Duodenal mucosa (tissue), 2 donors: Measurements from ENCODE around the gene TUT4.
A peak's percentile ranks its signal among the peaks of the same experiment; 100 is the strongest.

Experiments used
- H3K27ac ChIP-seq: one replicate; pipeline ENCODE4 v1.7.0; 2013; ENCODE audit warnings: low read depth, low read length
- H3K27me3 ChIP-seq, 2 donors: one replicate each; pipeline ENCODE4 v1.7.0; 2013; ENCODE audit warnings: low read length in 2 of 2, control low read depth in 1 of 2; ENCODE audit not compliant: insufficient read depth in 2 of 2, control insufficient read depth in 1 of 2
- H3K36me3 ChIP-seq, 2 donors: one replicate each; pipeline ENCODE4 v1.7.0; 2013; ENCODE audit warnings: low read length in 2 of 2, control low read depth in 1 of 2; ENCODE audit not compliant: insufficient read depth in 2 of 2, control insufficient read depth in 1 of 2
- H3K4me1 ChIP-seq, 2 donors: one replicate each; pipeline ENCODE4 v1.7.0; 2013; ENCODE audit warnings: low read length in 2 of 2, control low read depth in 1 of 2; ENCODE audit not compliant: insufficient read depth in 2 of 2, control insufficient read depth in 1 of 2
- H3K4me3 ChIP-seq, 2 donors: one replicate each; pipeline ENCODE4 v1.7.0; 2013; ENCODE audit warnings: low read length in 2 of 2, low read depth in 1 of 2
- H3K9ac ChIP-seq, 2 donors: one replicate each; pipeline ENCODE4 v1.7.0; 2013; ENCODE audit warnings: low read length in 2 of 2, low read depth in 1 of 2
- H3K9me3 ChIP-seq, 2 donors: one replicate each; pipeline ENCODE4 v1.7.0; 2013; ENCODE audit warnings: low read length in 2 of 2, control low read depth in 1 of 2; ENCODE audit not compliant: control insufficient read depth in 1 of 2

Gene TUT4

GRCh38 chr1:52552505-52553361 lies at the start of gene TUT4:
Gene TUT4, minus strand, starts transcription at chr1:52553092. Its CDS starts 26,812 bp downstream, at chr1:52526280.
- H3K36me3 ChIP-seq = no peaks in the 10 kb centered on the region
- H3K27me3 ChIP-seq = no peaks in the 10 kb centered on the region
- H3K9me3 ChIP-seq = no peaks in the 10 kb centered on the region
- peaks cover 6 to 20% of the 10 kb centered on the region in 2 donors for H3K4me1 ChIP-seq
- peak within 1 kb of the TSS; percentile 61 for H3K27ac ChIP-seq
- peak within 1 kb of the TSS; percentile 75 to 84 for H3K4me3 ChIP-seq
- H3K9ac ChIP-seq = peak within 1 kb of the TSS; percentile 80 to 86

GRCh38 chr1:52601991-52602855 lies 49.3 kb upstream of the TUT4 start, which contains the start of gene GPX7:
Gene GPX7, plus strand, starts transcription at chr1:52602371. Its CDS starts 39 bp downstream, at chr1:52602410.
- Histone ChIP-seq H3K36me3 (peaks cover 0 to 9% of the 10 kb centered on the region in 2 donors), H3K4me3 (peak within 1 kb of the TSS; percentile 65 to 68), H3K4me1 (peaks cover 0 to 24% of the 10 kb centered on the region in 2 donors), H3K9me3 (no peaks in the 10 kb centered on the region), H3K27ac (no peak within 1 kb of the TSS), H3K9ac (peak within 1 kb of the TSS; percentile 50 to 63), H3K27me3 (no peaks in the 10 kb centered on the region)

GRCh38 chr1:52601519-52601918 lies 48.6 kb upstream of the TUT4 start:
- peak overlapping the region; percentile 65 to 68 for H3K4me3 ChIP-seq
- peak overlapping the region in 1 of 2 donors; percentile 63 for H3K9ac ChIP-seq
- H3K36me3 ChIP-seq = peaks cover 0 to 5% of the 10 kb centered on the region in 2 donors
- no peaks in the 10 kb centered on the region for H3K27me3 ChIP-seq
- peaks cover 0 to 24% of the 10 kb centered on the region in 2 donors for H3K4me1 ChIP-seq
- H3K27ac ChIP-seq = no peak overlapping the region
- H3K9me3 ChIP-seq = no peaks in the 10 kb centered on the region

GRCh38 chr1:52600533-52601179 lies 47.8 kb upstream of the TUT4 start:
- H3K9me3 ChIP-seq = no peaks in the 10 kb centered on the region
- no peaks in the 10 kb centered on the region for H3K27me3 ChIP-seq
- no peaks in the 10 kb centered on the region for H3K36me3 ChIP-seq
- no peak overlapping the region for H3K27ac ChIP-seq
- H3K4me1 ChIP-seq = peaks cover 0 to 24% of the 10 kb centered on the region in 2 donors
- no peak overlapping the region for H3K9ac ChIP-seq
- no peak overlapping the region for H3K4me3 ChIP-seq

GRCh38 chr1:52599236-52599635 lies 46.3 kb upstream of the TUT4 start:
- H3K9me3 ChIP-seq = no peaks in the 10 kb centered on the region
- H3K4me1 ChIP-seq = peaks cover 0 to 23% of the 10 kb centered on the region in 2 donors
- H3K9ac ChIP-seq = no peak overlapping the region
- H3K27me3 ChIP-seq = no peaks in the 10 kb centered on the region
- no peaks in the 10 kb centered on the region for H3K36me3 ChIP-seq
- no peak overlapping the region for H3K4me3 ChIP-seq
- H3K27ac ChIP-seq = no peak overlapping the region

GRCh38 chr1:52598729-52599128 lies 45.8 kb upstream of the TUT4 start:
- Histone ChIP-seq H3K4me1 (peaks cover 0 to 18% of the 10 kb centered on the region in 2 donors), H3K9ac (no peak overlapping the region), H3K27ac (no peak overlapping the region), H3K4me3 (no peak overlapping the region), H3K27me3 (no peaks in the 10 kb centered on the region), H3K9me3 (no peaks in the 10 kb centered on the region), H3K36me3 (no peaks in the 10 kb centered on the region)

- H3K9me3 ChIP-seq = no peaks in the 10 kb centered on the region
- H3K4me3 ChIP-seq = no peak overlapping the region
- H3K36me3 ChIP-seq = no peaks in the 10 kb centered on the region
- peaks cover 0 to 12% of the 10 kb centered on the region in 2 donors for H3K4me1 ChIP-seq
- H3K9ac ChIP-seq = no peak overlapping the region
- no peaks in the 10 kb centered on the region for H3K27me3 ChIP-seq
- H3K27ac ChIP-seq = no peak overlapping the region
Measured at GRCh38 chr1:52597912-52598311, 45.0 kb upstream of the TUT4 start.

GRCh38 chr1:52595061-52595460 lies 42.2 kb upstream of the TUT4 start:
- no peaks in the 10 kb centered on the region for H3K9me3 ChIP-seq
- no peak overlapping the region for H3K27ac ChIP-seq
- H3K4me3 ChIP-seq = no peak overlapping the region
- H3K36me3 ChIP-seq = no peaks in the 10 kb centered on the region
- no peaks in the 10 kb centered on the region for H3K4me1 ChIP-seq
- no peak overlapping the region for H3K9ac ChIP-seq
- H3K27me3 ChIP-seq = no peaks in the 10 kb centered on the region

GRCh38 chr1:52593495-52593894 lies 40.6 kb upstream of the TUT4 start:
- no peaks in the 10 kb centered on the region for H3K27me3 ChIP-seq
- H3K27ac ChIP-seq = no peak overlapping the region

More at GRCh38 chr1:52593495-52593894, 40.6 kb upstream of the TUT4 start:
- no peaks in the 10 kb centered on the region for H3K4me1 ChIP-seq
- no peak overlapping the region for H3K4me3 ChIP-seq
- H3K9me3 ChIP-seq = no peaks in the 10 kb centered on the region
- no peak overlapping the region for H3K9ac ChIP-seq
- H3K36me3 ChIP-seq = no peaks in the 10 kb centered on the region
